Liver (tissue), 9 donors: ENCODE data around the gene ARHGAP23. TPM values are rescaled to one million over a fixed set of nuclear protein-coding genes. Genes with fewer than 3 reads are reported as not detected.

Source experiments
- DNase-seq: peaks from one replicate; pipeline ENCODE4 v3.0.0-alpha.2; 2017; ENCODE audit warnings: low spot score
- H3K27ac ChIP-seq, 2 donors: one replicate each; pipeline ENCODE4 v1.7.0; 2013; ENCODE audit warnings: inconsistent platforms in 2 of 2, low read length in 2 of 2, control low read depth in 1 of 2, low read depth in 1 of 2, mild to moderate bottlenecking in 1 of 2
- H3K27me3 ChIP-seq, 4 donors: one replicate each; pipeline versions ENCODE4 v1.6.1 to v1.7.0; 2013; ENCODE audit warnings: low read length in 3 of 4, inconsistent platforms in 1 of 4, mild to moderate bottlenecking in 1 of 4, moderate library complexity in 1 of 4; ENCODE audit not compliant: control insufficient read depth in 4 of 4, insufficient read depth in 4 of 4
- H3K36me3 ChIP-seq, 4 donors: one replicate each; pipeline versions ENCODE4 v1.6.1 to v1.7.0; 2013; ENCODE audit warnings: low read length in 3 of 4, mild to moderate bottlenecking in 3 of 4, low read depth in 1 of 4, moderate library complexity in 1 of 4; ENCODE audit not compliant: control insufficient read depth in 4 of 4, insufficient read depth in 3 of 4
- H3K4me1 ChIP-seq, 4 donors: one replicate each; pipeline versions ENCODE4 v1.6.1 to v1.7.0; 2013; ENCODE audit warnings: low read length in 3 of 4, mild to moderate bottlenecking in 3 of 4, moderate library complexity in 1 of 4; ENCODE audit not compliant: control insufficient read depth in 4 of 4, insufficient read depth in 4 of 4
- H3K4me3 ChIP-seq, 3 donors: one replicate each; pipeline versions ENCODE4 v1.6.1 to v1.7.0; 2013; ENCODE audit warnings: low read length in 3 of 3, control low read depth in 1 of 3, low read depth in 1 of 3, mild to moderate bottlenecking in 1 of 3
- H3K9ac ChIP-seq, 2 donors: one replicate each; pipeline ENCODE4 v1.7.0; 2013; ENCODE audit warnings: low read length in 2 of 2, mild to moderate bottlenecking in 2 of 2, moderate library complexity in 2 of 2, control low read depth in 1 of 2, low read depth in 1 of 2
- H3K9me3 ChIP-seq, 4 donors: one replicate each; pipeline versions ENCODE4 v1.6.1 to v1.7.0; 2013; ENCODE audit warnings: low read length in 3 of 4; ENCODE audit not compliant: control insufficient read depth in 4 of 4
- CTCF ChIP-seq: fragments of 150-350 bp; IDR thresholded peaks from 2 replicates; pipeline ENCODE4 v1.5.1; 2017; ENCODE audit warnings: improper control_type of control experiment, low read depth, low read length; ENCODE audit not compliant: missing input control
- EGR1 ChIP-seq, 2 donors: IDR thresholded peaks; 2 replicates each; pipeline ENCODE4 v1.6.1; 2016 to 2018; ENCODE audit warnings: antibody characterized with exemption in 2 of 2, low read depth in 2 of 2
- FOXA1 ChIP-seq: IDR thresholded peaks from 2 replicates; pipeline ENCODE4 v1.6.1; 2016; ENCODE audit warnings: antibody characterized with exemption
- FOXA2 ChIP-seq: IDR thresholded peaks from 2 replicates; pipeline ENCODE4 v1.6.1; 2016; ENCODE audit warnings: antibody characterized with exemption
- GABPA ChIP-seq, 2 donors: IDR thresholded peaks in 1 of 2; conservative IDR thresholded peaks in 1 of 2; 2 replicates each; pipeline ENCODE4 v1.6.1; 2016; ENCODE audit warnings: antibody characterized with exemption in 2 of 2, mild to moderate bottlenecking in 1 of 2, moderate library complexity in 1 of 2
- HNF4A ChIP-seq, 2 donors: conservative IDR thresholded peaks; 2 replicates each; pipeline ENCODE4 v1.6.1; 2016; ENCODE audit warnings: antibody characterized with exemption in 2 of 2, mild to moderate bottlenecking in 2 of 2
- HNF4G ChIP-seq: IDR thresholded peaks from 2 replicates; pipeline ENCODE4 v1.6.1; 2016; ENCODE audit warnings: antibody characterized with exemption
- MAX ChIP-seq: IDR thresholded peaks from 2 replicates; pipeline ENCODE4 v1.6.1; 2016; ENCODE audit warnings: antibody characterized with exemption
- NR2F2 ChIP-seq: IDR thresholded peaks from 2 replicates; pipeline ENCODE4 v1.6.1; 2016; ENCODE audit warnings: antibody characterized with exemption
- REST ChIP-seq: IDR thresholded peaks from 2 replicates; pipeline ENCODE4 v1.6.1; 2016; ENCODE audit warnings: antibody characterized with exemption, mild to moderate bottlenecking
- RXRA ChIP-seq, 2 donors: IDR thresholded peaks; 2 replicates each; pipeline ENCODE4 v1.6.1; 2017 to 2018; ENCODE audit warnings: antibody characterized with exemption in 2 of 2, mild to moderate bottlenecking in 1 of 2
- TAF1 ChIP-seq: conservative IDR thresholded peaks from 2 replicates; pipeline ENCODE4 v1.6.1; 2016; ENCODE audit warnings: antibody characterized with exemption, mild to moderate bottlenecking
- YY1 ChIP-seq: IDR thresholded peaks from 2 replicates; pipeline ENCODE4 v1.6.1; 2016; ENCODE audit warnings: antibody characterized with exemption, mild to moderate bottlenecking
- ZBTB33 ChIP-seq: IDR thresholded peaks from 2 replicates; pipeline ENCODE4 v1.6.1; 2016; ENCODE audit warnings: antibody characterized with exemption
- WGBS: extraction: QIAGEN DNeasy Blood & Tissue Kit; methylation state at CpG from one replicate; pipeline ENCODE4 v1.1.7; 2013; 5-methylcytosine and 5-hydroxymethylcytosine counted together
- polyA plus RNA-seq, 2 donors: library from polyadenylated mRNA; stranded (reverse) in 1 of 2; unstranded in 1 of 2; fragments of 200-250 nt in 1 of 2; fragments of >200 nt in 1 of 2; fragmentation: Nextera tagmentation in 1 of 2; extraction: Ambion mirVana in 1 of 2; gene quantifications; one replicate each; pipeline versions ENCODE4 v1.2.1 to v1.2.3, GENCODE V29; 2013 to 2015
- total RNA-seq, 2 donors: library from RNA; depleted of rRNA; stranded (reverse); fragments of >200 nt; gene quantifications; one replicate each; pipeline ENCODE4 v1.2.3, GENCODE V29; 2014
- donor health status: healthy.
- donor health status: healthy.
- donor health status: healthy.
- donor health status: healthy.
- donor health status: healthy.

ARHGAP23 gene
- total and polyA plus RNA-seq, 4 donors: 0.28 to 31.8 (median 4.6) TPM

- 41% methylated on average over 8 of the region's 8 CpGs for WGBS
- Histone ChIP-seq H3K9me3 (no peaks in the 10 kb centered on the region), H3K27ac (no peak overlapping the region), H3K4me1 (peaks cover 0 to 7% (median 2%) of the 10 kb centered on the region in 4 donors), H3K9ac (no peak overlapping the region), H3K36me3 (no peaks in the 10 kb centered on the region), H3K4me3 (no peak overlapping the region), H3K27me3 (peaks cover 0 to 6% (median 0%) of the 10 kb centered on the region in 4 donors)
- DNase-seq: no peak
- TF ChIP-seq MAX (no peak), CTCF (no peak), ZBTB33 (no peak), YY1 (no peak)
Measured at GRCh38 chr17:38455288-38455915, 27.1 kb downstream of the ARHGAP23 start.

GRCh38 chr17:38456031-38456815 is 28.0 kb downstream of the ARHGAP23 start:
- Histone ChIP-seq H3K27ac (no peak overlapping the region), H3K27me3 (peaks cover 0 to 6% (median 0%) of the 10 kb centered on the region in 4 donors), H3K9ac (no peak overlapping the region), H3K4me3 (no peak overlapping the region), H3K36me3 (no peaks in the 10 kb centered on the region), H3K4me1 (peaks cover 0 to 5% (median 1%) of the 10 kb centered on the region in 4 donors), H3K9me3 (no peaks in the 10 kb centered on the region)
- 71% methylated on average over 9 of the region's 9 CpGs for WGBS
- TF ChIP-seq HNF4G: no peak
- TF ChIP-seq TAF1: no peak
- TF ChIP-seq NR2F2: no peak
- no peak for TF ChIP-seq RXRA (IDR thresholded peaks at IDR 0.05)
- no peak for TF ChIP-seq GABPA (IDR thresholded peaks at IDR 0.05 in 1 of 2, conservative IDR thresholded peaks at IDR 0.05 in 1 of 2)
- no peak for TF ChIP-seq FOXA2
- TF ChIP-seq EGR1 (IDR thresholded peaks at IDR 0.05; ENCODE audit: low read depth in 2 of 2): no peak
- TF ChIP-seq REST: no peak
- TF ChIP-seq ZBTB33: no peak
- TF ChIP-seq FOXA1: no peak
- TF ChIP-seq YY1: no peak
- no peak for TF ChIP-seq HNF4A (conservative IDR thresholded peaks at IDR 0.05)
- no peak for TF ChIP-seq CTCF
- DNase-seq: no peak
